Measurements from ENCODE around the gene TBC1D22A.

The TBC1D22A gene

GRCh38 chr22:46758121-46758520, 4.3 kb upstream of the TBC1D22A start:
- no peak for ATAC-seq
- TF ChIP-seq TOX (CRISPR knock-in tag; IDR thresholded peaks at IDR 0.05; ENCODE audit: borderline replicate concordance) (no peak), ESRRG (CRISPR knock-in tag; IDR thresholded peaks at IDR 0.05) (no peak), ARNTL (CRISPR knock-in tag; IDR thresholded peaks at IDR 0.05; ENCODE audit: borderline replicate concordance, low read depth) (no peak), ZFP30 (CRISPR knock-in tag; IDR thresholded peaks at IDR 0.05) (no peak), ISL1 (CRISPR knock-in tag; IDR thresholded peaks at IDR 0.05) (no peak), ZNF565 (CRISPR knock-in tag; conservative IDR thresholded peaks at IDR 0.05; ENCODE audit: low read depth) (no peak), ZNF8 (CRISPR knock-in tag; IDR thresholded peaks at IDR 0.05) (no peak), RARB (CRISPR knock-in tag; IDR thresholded peaks at IDR 0.05) (no peak), GLIS3 (CRISPR knock-in tag; IDR thresholded peaks at IDR 0.05) (no peak), TCF4 (CRISPR knock-in tag; IDR thresholded peaks at IDR 0.05; ENCODE audit: borderline replicate concordance) (no peak), ZC3H10 (CRISPR knock-in tag; IDR thresholded peaks at IDR 0.05) (no peak), POU6F1 (CRISPR knock-in tag; IDR thresholded peaks at IDR 0.05; ENCODE audit: borderline replicate concordance, low read depth) (no peak), PATZ1 (CRISPR knock-in tag; IDR thresholded peaks at IDR 0.05; ENCODE audit: borderline replicate concordance) (no peak), ZFP3 (CRISPR knock-in tag; IDR thresholded peaks at IDR 0.05) (no peak), OSR1 (CRISPR knock-in tag; IDR thresholded peaks at IDR 0.05) (no peak), BACH2 (CRISPR knock-in tag; IDR thresholded peaks at IDR 0.05; ENCODE audit: borderline replicate concordance) (no peak), CSDC2 (CRISPR knock-in tag; IDR thresholded peaks at IDR 0.05) (no peak), SNAI2 (CRISPR knock-in tag; IDR thresholded peaks at IDR 0.05) (no peak), ZNF70 (CRISPR knock-in tag; IDR thresholded peaks at IDR 0.05) (no peak)
- TF ChIP-seq, protein P1, sequence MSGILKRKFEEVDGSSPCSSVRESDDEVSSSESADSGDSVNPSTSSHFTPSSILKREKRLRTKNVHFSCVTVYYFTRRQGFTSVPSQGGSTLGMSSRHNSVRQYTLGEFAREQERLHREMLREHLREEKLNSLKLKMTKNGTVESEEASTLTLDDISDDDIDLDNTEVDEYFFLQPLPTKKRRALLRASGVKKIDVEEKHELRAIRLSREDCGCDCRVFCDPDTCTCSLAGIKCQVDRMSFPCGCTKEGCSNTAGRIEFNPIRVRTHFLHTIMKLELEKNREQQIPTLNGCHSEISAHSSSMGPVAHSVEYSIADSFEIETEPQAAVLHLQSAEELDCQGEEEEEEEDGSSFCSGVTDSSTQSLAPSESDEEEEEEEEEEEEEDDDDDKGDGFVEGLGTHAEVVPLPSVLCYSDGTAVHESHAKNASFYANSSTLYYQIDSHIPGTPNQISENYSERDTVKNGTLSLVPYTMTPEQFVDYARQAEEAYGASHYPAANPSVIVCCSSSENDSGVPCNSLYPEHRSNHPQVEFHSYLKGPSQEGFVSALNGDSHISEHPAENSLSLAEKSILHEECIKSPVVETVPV (CRISPR knock-in tag; IDR thresholded peaks at IDR 0.05), result no peak

- TF ChIP-seq ISL1 (CRISPR knock-in tag; IDR thresholded peaks at IDR 0.05), result peak; percentile 40; the same call in 1 of the 2 replicates
- no peak for TF ChIP-seq CSDC2 (CRISPR knock-in tag; IDR thresholded peaks at IDR 0.05)
- ATAC-seq, result peak; percentile 23; the same call in 2 of the 3 replicates
Measured at GRCh38 chr22:46758867-46759290, 3.6 kb upstream of the TBC1D22A start.

GRCh38 chr22:46761017-46761416, 1.4 kb upstream of the TBC1D22A start:
- no peak for ATAC-seq
- TF ChIP-seq POU6F1 (CRISPR knock-in tag; IDR thresholded peaks at IDR 0.05; ENCODE audit: borderline replicate concordance, low read depth) (no peak), PPARA (CRISPR knock-in tag; IDR thresholded peaks at IDR 0.05; ENCODE audit: borderline replicate concordance) (no peak), ZFP3 (CRISPR knock-in tag; IDR thresholded peaks at IDR 0.05) (no peak), ZNF70 (CRISPR knock-in tag; IDR thresholded peaks at IDR 0.05) (no peak), BACH2 (CRISPR knock-in tag; IDR thresholded peaks at IDR 0.05; ENCODE audit: borderline replicate concordance) (no peak), TCF4 (CRISPR knock-in tag; IDR thresholded peaks at IDR 0.05; ENCODE audit: borderline replicate concordance) (no peak)
- TF ChIP-seq, protein P2, sequence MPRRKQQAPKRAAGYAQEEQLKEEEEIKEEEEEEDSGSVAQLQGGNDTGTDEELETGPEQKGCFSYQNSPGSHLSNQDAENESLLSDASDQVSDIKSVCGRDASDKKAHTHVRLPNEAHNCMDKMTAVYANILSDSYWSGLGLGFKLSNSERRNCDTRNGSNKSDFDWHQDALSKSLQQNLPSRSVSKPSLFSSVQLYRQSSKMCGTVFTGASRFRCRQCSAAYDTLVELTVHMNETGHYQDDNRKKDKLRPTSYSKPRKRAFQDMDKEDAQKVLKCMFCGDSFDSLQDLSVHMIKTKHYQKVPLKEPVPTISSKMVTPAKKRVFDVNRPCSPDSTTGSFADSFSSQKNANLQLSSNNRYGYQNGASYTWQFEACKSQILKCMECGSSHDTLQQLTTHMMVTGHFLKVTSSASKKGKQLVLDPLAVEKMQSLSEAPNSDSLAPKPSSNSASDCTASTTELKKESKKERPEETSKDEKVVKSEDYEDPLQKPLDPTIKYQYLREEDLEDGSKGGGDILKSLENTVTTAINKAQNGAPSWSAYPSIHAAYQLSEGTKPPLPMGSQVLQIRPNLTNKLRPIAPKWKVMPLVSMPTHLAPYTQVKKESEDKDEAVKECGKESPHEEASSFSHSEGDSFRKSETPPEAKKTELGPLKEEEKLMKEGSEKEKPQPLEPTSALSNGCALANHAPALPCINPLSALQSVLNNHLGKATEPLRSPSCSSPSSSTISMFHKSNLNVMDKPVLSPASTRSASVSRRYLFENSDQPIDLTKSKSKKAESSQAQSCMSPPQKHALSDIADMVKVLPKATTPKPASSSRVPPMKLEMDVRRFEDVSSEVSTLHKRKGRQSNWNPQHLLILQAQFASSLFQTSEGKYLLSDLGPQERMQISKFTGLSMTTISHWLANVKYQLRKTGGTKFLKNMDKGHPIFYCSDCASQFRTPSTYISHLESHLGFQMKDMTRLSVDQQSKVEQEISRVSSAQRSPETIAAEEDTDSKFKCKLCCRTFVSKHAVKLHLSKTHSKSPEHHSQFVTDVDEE (CRISPR knock-in tag; IDR thresholded peaks at IDR 0.05), result no peak
